ENCODE data around the gene PIGQ.

- TF ChIP-seq CTCF (IDR thresholded peaks at IDR 0.05; ENCODE audit: low read depth, low read length) (no peak), EZH2phosphoT487 (IDR thresholded peaks at IDR 0.05; ENCODE audit: low read depth) (no peak)
Observed at GRCh38 chr16:520847-521246, 48.9 kb upstream of the PIGQ start.
